Eye (tissue), 1 donor: ENCODE results near the gene OLR1.
"Not testable (repeated sequence)": the region's sequence is repeated elsewhere in the genome, so short reads cannot be mapped to it uniquely, and the experiment has no call there.

Experiments
- DNase-seq: peaks from one replicate; pipeline ENCODE4 v3.0.0-alpha.2; 2015

OLR1 gene

DNA sequence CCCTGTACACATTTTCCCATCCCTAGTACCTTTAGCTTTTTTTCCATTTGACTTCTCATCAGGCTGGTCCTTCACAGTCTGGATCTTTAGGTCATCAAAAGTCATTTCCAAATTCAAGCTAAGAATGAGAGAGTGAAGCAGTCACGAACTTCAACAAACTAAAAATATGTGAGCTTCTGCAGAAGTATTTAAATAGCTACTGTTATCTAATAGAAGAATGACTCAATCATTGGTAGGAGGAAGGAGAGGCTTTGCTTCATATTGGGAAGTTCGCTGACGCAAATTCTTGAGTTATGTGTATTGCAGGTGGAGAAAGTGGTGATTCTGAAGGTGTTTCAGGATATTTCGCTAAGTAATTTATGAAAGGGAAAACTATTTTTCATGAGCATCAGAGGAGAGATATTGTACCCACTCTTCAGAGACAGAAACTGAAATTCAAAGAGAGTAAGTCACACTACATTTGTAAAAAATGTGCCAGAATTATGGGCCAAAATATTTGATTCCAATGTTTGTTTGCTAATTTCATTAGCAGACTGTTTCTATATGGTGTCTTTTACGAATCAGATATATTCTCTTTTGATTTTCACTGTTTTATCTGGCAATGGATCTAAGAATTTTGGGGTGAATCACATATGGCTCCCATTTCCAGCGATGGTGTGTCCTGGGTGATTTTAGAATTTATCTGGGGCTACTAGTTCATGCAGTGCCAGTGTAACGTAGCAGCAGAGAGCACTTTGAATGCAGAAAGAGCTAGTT lies at the start of gene OLR1:
Gene OLR1 (minus strand): TSS at position 160 of the 756 bp plus-strand sequence. CDS start 55 bp downstream, at position 105.
- DNase-seq = no peak

DNA sequence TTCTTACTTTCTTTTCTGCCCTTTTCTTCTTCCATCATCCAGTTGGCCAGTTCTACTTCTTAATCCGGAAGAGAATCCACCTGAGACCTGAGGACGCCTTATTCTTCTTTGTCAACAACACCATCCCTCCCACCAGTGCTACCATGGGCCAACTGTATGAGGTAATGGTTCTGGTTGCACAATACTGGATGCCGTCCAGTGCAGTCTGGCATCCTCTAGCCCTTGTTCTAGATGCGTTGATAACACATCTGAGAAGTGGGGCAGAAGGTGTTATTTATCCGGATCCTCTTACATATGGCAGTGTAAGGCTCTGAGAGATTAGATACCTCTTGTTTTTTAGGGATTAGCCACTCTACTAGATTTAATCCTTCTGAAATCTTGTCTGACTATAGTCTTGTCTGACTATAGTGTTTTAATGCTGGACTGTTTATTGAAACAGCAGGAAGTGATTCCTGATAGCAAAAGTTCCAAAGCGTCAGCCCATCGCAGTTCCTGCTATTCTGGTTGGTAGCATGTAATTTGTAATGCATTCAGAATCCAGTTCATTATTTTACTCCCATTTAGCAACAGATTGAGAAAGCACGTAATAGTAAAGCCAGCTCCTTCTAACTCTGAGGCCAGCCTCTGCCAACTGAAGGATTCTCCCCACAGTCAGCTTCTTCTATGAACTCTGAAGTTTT lies 48.6 kb upstream of the OLR1 start:
- no peak for DNase-seq

DNA sequence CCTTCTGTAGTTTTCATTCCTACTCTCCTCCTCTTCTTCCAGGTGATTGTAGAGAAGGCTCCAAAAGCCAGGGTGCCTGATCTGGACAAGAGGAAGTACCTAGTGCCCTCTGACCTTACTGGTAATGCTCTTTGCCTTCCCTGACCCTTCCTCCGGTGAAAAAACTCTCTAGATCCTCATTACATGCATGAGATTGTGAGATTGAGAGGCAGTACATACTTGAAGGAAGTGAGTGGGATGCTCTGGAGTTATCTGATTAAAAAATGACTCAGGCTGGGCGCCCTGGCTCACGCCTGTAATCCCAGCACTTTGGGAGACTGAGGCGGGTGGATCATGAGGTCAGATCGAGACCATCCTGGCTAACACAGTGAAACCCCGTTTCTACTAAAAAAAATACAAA lies 46.1 kb upstream of the OLR1 start:
- no peak for DNase-seq

DNA sequence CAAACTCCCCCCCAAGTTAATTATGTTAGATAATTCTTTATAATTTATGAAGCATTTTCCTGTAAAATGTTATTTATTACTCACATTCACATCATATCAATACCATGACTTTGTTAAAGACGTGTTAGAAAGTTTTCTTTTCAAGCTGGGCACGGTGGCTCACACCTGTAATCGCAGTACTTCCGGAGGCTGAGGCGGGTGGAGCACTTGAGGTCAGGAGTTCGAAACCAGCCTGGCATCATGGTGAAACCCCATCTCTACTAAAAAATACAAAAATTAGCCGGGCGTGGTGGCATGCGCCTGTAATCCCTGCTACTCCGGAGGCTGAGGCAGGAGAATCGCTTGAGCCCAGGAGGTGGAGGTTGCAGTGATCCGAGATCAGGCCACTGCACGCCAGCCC lies 44.0 kb upstream of the OLR1 start:
- DNase-seq = not testable (repeated sequence)

DNA sequence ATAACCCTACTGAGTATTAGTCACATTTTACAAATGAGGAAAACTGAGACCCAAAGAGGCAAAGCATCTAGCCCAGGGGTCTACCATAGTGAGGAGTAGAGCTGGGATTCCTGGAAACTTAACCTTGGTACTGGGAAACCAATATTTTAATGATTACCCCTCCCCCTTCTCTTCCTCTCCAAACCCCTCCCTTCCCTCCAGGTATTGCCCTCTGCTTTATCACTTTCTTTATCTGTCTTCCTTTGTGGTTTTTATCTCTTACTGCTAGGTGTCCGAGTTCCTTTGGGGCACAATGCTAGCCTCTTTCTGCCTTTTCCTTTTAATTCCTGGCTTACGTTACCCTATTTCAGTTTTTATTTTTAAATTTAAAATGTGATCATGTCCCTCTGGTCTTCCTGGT lies 43.5 kb upstream of the OLR1 start:
- DNase-seq = no peak

DNA sequence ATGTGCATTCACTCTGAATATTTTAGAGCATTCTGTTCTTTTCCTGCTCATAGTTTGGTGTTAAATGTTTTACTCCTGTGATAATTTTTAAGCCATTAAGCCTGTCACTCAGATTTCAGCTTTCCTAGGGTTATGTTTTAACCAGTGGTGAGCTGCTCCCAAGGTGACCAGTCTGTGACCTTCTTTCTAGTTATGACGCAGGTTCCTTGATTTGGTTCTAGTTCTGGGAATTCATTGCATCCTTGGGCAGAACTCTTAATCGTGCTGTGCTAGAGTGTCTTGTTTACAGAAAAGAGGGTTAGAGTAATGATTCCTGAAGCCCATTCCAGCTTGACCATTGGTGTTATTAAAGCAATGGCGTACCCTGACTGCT lies 42.9 kb upstream of the OLR1 start:
- no peak for DNase-seq

DNA sequence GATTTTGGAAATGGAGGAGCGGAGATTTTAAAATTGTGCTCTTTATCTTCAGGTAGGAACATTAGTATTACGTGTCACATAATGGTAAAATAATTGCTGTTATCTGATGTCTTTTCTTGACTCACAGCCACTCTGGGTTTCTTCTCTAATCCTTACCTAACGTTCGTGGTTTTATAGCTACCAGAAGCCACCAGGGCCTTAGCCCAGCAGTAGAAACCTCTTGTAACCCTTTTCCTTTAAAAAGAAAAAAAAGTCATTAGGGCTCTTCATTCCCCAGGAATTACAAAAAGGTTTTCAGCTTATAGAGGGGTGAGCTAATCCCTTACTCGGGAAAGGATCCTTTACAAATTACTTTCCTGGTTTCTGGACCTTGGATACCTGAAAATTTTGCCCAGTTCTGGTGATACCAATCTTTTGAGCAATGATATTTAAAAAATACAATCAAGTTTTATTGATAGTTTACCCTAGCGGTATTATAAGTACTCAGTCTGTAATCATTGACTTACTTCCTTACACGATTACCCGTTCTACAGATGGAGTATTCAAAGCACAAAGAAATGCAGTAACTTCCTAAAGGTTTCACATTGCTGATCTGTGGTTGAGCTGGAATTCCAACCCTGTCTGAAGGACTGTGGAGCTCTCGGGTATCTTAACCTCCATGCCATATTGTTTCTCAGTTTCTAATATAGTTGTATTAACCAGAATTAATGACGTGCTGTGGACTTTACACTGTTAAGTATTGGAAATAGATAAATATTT lies 42.4 kb upstream of the OLR1 start:
- peak; percentile 33 for DNase-seq

DNA sequence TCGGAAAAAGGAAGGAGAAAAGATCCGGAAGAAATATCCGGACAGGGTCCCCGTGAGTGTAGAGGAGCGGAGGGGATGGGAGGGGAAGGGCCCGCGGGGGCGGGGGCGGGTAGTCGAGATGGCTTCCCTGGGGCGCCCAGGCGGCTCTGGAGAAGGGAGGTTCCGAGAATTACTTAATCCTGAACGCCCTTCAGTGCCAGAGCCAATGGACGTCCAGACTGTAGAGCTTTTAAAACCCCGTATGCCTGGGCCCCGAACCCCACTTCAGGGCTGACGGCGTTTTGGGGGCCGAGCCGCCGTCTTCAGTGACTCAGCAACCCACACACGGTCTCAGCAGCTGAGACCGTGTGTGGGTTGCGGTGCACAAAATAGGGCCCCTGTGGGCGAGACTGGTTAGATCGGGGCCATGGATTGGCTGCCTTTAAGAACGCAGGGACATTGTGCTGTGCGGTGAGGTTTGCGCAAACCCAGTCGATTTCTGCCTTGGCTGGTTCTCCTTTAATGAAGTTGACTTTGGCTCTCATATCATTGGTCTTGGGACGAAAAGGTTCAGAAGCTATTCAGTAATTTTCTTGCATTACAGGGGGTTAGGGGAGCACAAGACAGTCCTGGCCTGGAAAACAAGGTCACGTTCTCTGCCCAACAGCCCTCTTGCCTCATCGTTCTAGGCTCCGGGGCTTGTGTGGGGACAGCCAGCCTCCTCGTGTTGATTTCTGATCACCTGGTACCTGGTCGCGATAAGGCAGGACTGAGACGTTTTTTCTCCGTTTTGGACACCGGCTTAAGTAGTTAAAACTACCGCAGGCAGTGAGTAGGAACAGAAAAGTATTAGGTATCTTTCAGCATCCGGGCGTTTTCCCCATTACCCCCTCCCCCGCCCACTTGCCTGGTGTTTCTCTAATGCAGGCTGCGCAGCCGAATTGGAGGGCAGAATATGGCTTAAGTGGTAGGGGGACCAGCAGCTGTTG lies 41.5 kb upstream of the OLR1 start:
- DNase-seq = peak; percentile 87

DNA sequence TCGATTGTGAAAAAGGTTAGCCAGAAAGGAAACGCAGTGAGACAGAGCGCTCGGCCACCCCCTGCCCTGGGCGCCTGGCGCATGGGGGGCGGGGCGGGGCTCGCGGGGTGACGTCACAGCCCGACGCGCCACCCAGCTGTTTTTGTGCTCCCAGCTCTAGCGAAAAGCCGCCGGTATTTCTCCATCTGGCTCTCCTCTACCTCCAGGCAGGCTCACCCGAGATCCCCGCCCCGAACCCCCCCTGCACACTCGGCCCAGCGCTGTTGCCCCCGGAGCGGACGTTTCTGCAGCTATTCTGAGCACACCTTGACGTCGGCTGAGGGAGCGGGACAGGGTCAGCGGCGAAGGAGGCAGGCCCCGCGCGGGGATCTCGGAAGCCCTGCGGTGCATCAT lies 40.8 kb upstream of the OLR1 start, which contains the start of gene GABARAPL1:
Gene GABARAPL1 (plus strand): TSS at position 139 of the 393 bp plus-strand sequence. CDS start 253 bp downstream, at position 392.
- no peak for DNase-seq

DNA sequence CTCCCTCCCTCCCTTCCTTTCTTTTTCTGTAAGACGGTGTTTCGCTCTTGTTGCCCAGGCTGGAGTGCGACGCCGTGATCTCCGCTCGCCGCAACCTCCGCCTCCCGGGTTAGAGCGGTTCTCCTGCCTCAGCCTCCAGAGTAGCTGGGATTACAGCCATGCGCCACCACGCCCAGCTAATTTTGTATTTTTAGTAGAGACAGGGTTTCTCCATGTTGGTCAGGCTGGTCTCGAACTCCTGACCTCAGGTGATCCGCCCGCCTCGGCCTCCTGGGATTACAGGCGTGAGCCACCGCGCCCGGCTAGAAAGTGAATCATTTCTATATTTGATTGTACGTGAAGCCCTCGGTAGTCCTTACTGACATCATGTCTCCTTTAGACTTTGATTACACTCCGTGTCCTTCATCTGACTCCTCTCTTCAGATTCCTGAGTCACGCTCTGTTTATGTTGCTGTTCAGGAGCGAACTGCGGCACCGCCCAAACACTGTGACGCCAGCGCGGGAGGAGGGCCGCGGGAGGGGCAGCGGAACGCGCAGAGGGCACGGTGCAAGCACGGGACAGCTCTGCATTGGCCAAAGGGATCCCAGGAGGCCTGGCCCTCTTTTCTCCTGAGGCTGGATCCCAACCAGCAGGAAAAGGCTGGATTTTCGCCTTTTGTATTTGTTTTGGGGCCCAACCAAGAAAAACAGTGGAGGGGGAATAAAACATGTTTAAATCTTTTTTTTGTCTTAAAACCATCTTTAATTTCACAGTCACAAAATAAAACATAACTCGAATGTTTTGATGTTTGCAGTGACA lies 40.2 kb upstream of the OLR1 start:
- DNase-seq = peak; percentile 96

DNA sequence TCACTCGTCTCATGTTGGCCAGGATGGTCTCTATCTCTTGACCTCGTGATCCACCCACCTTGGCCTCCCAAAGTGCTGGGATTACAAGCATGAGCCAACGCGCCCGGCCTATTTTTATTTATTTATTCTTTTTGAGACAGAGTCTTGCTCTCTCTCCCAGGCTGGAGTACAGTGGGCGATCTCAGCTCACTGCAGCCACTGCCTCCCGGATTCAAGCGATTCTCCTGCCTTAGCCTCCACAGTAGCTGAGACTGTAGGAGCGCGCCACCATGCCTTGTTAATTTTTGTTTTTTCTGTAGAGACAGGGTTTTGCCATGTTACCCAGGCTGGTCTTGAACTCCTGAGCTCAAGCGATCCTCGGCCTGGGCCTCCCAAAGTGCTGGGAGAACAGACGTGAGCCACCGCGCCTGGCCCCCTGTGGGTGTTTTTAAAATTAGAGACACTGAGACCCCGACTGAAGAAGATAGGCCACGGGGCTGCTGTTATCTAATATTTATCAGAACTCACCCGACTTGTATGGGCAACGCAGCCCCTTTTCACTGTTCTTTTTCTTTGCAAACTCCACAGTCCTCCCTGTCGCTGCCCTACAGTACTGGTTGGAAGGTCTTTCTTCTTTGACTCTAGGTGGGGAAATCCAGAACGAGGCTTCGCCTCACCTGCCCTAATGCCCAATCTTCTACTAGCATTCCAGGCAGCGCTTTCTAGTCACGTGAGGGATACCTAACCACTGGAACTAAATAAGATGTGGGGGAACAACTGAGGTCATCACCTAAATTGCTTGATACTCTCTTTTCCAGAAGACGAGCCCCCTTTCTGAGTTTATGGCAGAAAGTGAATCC lies 39.4 kb upstream of the OLR1 start:
- no peak for DNase-seq

DNA sequence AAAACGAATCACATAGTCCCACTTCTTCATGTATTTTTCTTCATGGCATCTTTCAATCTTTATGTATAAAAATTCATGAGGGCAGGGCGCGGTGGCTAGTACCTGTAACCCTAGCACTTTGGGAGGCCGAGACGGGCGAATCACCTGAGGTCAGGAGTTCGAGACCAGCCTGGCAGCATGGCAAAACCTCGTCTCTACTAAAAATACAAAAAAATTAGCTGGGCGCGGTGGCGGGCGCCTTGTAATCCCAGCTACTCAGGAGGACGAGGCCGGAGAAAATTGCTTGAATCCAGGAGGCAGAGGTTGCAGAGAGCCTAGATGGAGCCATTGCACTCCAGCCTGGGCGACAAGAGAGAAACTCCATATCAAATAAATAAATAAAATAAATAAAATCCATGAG lies 38.3 kb upstream of the OLR1 start:
- no peak for DNase-seq

DNA sequence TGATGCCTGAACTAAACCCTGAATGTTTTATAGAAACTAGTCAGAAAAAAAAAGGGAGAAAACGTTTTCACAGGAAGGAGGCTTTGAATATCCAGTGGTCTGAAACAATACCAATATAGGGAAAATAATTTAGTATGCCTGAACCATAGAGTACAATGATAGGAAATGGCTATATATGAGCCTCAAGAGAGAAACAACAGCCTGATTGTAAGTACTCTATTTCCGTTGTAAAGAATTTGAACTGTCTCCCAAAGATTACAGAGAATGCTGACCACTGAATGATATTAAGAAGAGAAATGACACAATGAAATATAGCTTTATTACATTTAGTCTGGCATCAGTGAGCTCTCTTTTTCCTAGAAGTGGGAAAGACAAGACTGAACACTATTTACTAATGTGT lies 35.2 kb upstream of the OLR1 start:
- DNase-seq = no peak

DNA sequence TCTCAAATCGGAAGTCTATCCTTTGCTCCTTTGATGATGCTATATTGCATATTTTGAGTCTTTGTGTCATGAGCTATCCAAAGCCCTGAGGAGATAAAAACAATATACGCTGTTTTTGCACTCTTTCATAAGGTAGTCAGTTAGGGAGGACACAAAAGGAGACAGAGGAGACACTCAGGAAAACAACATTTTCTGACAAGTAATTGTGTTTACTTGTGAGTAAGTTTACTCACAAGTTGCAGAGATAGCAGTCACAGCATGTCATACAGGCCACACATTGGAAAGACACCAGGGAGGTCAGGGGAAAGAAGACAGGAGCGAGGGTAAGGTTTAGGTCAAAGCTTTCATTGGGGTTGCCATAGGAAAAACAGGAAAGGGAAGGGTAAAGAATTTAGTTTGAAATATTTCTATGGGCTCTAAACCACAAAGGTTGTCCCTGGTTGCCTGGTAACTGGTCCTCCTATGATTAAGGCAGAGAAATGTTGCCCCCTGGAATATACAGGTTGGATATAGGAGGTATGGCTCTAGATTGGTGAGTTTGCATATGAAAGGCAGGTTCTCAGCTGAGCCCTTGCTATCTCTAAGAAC lies 33.4 kb upstream of the OLR1 start:
- DNase-seq = no peak

DNA sequence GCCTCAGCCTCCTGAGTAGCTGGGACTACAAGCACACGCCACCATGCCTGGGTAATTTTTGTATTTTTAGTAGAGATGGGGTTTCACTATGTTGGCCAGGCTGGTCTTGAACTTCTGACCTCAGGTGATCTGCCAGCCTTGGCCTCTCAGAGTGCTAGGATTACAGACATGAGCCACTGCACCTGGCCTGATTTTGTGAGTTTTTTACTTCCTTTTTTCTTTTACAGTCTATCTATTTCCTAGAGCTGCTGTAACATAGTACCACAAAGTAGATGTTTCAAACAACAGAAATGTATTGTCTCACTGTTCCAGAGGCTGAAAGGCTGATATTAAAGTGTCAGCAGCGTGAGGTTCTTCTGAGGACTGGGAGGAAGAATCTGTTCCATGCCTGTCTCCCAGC lies 32.6 kb upstream of the OLR1 start:
- not testable (repeated sequence) for DNase-seq

DNA sequence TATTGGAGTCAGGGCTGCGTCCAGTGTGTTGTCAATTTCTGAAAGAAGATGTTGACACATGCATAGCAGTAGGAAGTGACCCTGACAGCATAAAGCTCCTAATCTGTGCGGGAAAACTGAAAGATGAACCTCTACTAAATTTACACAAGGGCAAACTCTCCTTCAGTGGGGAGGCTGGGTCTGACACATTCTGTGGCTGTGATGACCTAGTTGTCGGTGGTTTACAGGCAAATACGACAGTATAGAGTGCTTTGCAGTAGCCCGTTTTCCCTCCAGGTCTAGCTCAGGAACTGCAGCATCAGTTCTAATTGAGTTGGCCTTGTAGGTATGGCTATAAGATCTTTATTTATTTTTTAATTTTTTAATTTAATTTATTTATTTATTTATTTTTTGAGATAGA lies 25.9 kb upstream of the OLR1 start:
- DNase-seq = no peak

DNA sequence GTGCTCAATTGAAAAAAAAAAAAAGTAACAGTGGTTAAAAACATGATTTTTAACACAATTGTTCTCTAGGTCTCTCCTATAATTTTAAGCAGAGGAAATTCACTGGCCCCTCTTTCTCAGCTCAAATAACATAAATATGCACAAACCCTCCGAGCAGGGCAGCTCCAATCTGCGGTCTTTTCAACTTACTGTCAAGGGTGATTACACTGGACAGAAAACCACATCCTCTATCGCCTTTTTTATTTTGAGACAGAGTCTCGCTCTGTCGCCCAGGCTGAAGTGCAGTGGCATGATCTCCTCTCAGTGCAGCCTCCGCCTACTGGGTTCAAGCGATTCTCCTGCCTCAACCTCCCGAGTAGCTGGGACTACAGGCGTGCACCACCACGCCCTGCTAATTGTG lies 24.3 kb upstream of the OLR1 start:
- DNase-seq = no peak

DNA sequence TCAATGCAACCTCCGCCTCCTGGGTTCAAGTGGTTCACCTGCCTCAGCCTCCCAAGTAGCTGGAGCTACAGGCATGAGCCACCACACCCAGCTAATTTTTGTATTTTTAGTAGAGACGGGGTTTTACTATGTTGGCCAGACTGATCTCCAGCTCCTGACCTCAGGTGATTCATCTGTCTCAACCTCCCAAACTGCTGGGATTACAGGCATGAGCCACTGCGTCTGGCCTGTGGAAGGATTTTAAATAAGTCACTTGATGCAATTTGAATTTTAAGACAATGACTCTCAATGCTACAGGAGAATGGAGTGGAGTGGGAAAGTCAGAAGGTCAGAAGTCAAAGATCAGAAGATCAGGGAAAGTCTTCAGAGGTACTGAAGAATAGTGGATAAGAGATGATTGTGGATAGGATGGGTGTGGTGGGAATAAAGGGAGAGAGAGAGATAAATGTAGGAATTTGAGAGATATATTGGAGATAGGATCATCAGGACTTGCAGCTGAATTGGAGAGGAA lies 22.3 kb upstream of the OLR1 start:
- no peak for DNase-seq

DNA sequence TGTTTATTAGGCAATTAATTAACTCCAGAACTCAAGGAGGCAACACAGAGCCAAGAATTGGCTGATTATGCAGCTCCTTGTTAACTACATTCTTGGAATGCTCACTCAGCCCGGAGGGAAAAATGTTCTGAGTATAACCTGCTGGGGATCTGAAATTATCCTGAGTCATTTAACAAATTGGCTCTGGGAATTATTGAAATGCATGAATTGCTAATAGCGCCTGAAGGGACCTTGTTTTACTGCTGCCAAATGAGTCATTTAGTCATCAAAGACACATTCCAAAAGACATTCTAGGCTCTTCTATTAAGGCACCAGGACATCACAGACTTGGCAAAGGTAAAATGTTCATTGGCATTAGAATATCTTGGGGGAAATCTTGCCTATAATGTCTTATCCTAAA lies 19.9 kb upstream of the OLR1 start:
- no peak for DNase-seq
